Astrocyte of the hippocampus (primary cell): ENCODE data around the gene SYT7.
"Not testable (repeated sequence)": the region's sequence is repeated elsewhere in the genome, so short reads cannot be mapped to it uniquely, and the experiment has no call there.

ENCODE experiments used
- DNase-seq: peaks from one replicate; pipeline ENCODE4 v3.0.0; 2011; ENCODE audit warnings: low read depth, low spot score

SYT7 gene

DNA sequence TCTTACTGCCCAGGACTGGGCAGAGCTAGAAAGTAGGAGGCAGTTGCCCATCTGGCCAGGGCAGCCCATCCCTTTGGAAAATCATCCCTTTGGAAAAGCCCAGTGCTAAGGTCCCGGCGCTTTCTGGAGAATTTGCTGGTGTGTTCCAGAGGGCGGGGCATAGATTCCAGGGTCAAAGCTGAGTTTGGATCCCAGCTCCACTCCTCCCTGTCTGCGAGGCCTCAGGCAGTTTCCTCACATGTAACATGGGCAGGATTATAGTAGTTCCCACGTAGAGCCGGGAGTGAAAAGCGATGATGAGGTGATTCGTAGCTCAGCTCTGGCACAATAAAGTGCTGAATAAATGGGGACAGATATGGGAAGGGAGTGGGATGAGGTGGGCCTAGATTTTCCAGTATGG lies 103.8 kb downstream of the SYT7 start:
- no peak for DNase-seq

DNA sequence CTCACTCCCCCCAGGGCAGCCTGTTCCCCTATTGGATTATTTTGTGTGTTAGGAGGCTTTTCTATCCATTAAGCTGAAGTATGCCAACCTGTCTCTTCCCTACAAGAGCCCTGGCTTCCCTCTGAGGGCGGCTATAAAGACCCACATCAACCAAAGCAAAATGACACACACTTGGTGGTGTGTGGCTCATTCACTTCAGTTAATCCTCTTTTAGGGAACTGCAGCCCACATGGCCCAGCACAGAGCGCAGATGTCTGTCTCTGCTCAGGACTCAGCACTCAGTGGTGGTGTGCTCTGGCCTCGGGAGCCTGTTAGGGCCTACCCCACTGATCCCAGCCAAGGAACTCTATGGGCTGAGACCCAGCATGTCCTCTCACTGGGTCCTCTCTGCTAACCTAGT lies 104.5 kb downstream of the SYT7 start:
- DNase-seq: no peak

DNA sequence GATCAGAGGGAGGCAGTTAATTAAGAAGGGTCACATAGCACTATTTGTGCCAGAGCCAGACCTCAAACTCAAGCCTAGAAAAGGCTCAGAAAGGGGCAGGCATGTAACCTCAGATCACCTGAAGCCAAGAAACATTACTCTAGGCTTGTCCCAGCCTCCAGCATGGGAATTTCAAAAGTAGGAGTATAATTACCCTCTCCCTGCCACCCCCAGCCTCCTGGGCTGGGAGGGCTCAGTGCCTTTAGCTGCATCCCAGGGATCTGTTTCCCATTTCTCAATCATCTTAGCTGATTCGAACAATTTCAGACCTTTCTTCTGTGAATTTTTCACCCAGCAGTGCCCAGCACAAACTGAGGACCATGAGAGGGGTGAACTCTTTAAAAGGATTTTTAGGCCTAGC lies 105.4 kb downstream of the SYT7 start:
- DNase-seq: no peak

DNA sequence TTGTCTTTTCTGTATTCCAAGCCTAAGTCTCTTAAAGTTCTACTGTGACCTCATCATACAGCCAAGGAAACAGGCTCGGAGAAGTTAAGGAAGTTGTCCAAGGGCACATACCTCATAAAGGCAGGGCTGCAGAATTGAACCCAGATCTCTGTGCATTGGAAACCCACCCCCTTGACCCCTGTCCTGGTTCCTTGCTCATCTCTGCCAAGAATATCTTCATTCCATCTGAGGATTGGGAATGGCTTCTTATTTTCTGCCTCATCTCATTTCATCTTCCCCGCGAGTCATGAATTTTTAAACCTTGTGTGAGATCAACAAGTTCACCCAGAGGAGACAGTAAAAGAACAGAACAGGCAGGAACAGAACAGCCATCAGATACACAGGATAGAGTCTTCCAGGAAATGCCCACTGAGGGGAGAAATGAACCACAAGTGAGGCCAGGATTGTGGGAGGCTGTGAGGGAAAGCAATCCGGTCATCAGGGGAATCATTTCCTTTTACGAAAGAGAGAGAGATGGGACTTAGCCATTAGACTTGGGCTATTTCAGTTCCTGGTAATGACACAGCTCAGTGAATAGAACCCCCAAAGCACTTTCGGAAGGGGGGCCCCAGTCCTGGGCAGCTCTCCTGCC lies 106.7 kb downstream of the SYT7 start:
- DNase-seq: no peak

DNA sequence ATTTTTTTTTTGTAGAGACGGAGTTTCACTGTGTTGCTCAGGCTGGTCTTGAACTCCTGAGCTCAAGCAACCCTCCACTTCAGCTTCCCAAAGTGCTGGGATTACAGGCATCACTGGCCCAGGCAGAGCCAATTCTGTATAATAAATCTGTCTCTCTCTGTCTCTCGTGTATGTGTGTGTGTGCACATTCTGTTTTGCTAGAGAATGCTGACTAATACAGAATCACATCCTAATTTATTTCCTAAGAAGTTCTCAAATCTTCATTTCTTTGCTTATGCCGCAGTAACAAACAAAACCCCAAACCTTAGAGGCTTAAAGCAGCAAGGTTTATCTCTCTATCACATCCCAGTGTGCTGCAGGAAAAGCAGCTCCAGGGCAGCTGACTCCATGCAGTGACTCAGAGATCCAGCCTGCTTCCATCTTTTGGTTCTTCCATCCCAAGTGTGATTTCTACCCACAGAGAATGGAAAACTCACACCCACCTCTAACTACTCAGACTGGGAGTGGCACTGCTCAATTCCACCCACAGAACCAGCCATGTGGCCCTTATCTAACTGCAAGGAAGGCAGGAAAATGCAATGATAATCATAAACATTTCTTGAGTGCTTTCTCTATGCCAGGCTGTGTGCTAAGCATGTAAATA lies 107.4 kb downstream of the SYT7 start:
- DNase-seq: no peak

DNA sequence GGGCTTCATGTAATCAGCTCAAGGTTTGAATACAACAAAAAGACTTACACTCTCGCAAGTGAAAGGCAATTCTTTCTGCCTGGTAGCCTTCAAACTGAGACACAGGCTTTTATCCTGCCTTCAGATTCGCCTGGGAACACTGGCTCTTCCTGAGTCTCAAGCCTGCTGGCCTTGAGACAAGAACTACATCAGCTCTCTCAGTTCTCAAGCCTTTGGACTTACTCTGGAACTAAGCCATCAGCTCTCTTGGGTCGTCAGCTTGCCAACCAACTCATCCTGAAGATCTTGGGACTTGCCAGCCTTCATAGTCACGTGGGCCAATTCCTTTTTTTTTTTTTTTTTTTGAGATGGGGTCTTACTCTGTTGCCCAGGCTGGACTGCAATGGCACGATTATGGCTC lies 108.0 kb downstream of the SYT7 start:
- peak; percentile 70 for DNase-seq

DNA sequence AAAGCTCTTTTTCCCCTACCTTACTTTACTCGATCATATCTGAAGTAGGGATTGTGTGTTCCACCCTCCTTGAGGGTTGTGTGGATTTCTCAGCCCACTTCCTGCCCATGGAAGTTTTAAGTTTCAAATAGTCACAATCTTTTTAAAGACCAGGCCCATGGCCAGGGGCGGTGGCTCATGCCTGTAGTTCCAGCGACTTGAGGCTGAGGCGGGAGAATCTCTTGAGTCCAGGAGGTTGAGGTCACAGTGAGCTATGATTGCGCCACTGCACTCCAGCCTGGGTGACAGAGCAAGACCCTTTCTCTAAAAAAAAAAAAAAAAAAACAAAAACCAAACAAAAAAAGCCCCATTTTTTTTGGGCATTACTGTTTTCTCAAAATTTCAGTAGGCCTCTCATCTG lies 108.6 kb downstream of the SYT7 start:
- DNase-seq: peak; percentile 31

DNA sequence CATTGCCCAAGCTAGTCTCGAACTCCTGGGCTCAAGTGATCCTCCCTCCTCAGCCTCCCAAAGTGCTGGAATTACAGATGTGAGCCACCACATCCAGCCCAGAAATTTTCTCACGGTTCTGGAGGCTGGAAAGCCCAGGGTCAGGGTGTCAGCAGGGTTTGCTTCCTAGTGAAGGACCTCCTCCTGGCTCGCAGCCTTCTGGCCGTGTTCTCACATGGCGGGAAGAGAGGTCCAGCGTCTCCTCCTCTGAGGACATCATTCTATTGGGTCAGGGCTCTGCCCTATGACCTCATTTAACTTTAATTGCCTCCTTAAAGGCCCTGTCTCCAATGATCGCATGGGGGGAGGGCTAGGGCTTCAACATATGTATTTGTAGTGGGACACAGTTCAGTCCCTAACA lies 112.9 kb downstream of the SYT7 start:
- no peak for DNase-seq

DNA sequence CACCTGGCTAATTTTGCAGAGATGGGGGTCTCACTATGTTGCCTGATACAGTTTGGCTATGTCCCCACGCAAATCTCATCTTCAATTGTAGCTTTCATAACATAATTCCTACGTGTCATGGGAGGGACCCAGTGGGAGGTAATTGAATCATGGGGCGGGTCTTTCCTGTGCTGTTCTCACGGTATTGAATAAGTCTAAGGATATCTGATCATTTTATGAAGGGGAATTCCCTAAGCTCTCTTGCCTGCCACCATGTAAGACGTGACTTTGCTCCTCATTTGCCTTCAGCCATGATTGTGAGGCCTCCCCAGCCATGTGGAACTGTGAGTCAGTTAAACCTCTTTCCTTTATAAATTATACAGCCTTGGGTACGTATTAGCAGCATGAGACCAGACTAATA lies 113.3 kb downstream of the SYT7 start:
- DNase-seq: not testable (repeated sequence)
